ENCODE results near the gene KCNQ5. TPM values are rescaled to one million over a fixed set of nuclear protein-coding genes. Genes with fewer than 3 reads are reported as not detected.

The KCNQ5 gene
- total RNA-seq, 1 experiment from 2014 or later: not detected

GRCh38 chr6:72639920-72640614, 18.2 kb downstream of the KCNQ5 start:
- no peak for DNase-seq (ENCODE audit: low read depth)

DNA sequence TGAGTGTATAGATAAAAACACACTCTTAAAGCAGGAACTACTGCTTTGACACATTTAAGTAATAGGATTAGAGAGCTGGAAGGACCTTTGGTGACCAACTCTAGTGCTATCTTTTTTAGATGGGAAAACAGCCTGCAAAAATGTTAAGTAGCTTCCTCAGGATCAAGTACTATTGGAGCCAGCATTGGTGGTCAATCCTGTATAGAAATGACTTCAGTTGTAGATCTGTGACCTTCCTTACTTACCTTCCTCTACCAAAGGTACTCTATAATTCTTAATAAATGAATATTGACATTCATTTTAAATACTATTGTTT, 18.7 kb downstream of the KCNQ5 start:
- DNase-seq (ENCODE audit: low read depth): no peak

DNA sequence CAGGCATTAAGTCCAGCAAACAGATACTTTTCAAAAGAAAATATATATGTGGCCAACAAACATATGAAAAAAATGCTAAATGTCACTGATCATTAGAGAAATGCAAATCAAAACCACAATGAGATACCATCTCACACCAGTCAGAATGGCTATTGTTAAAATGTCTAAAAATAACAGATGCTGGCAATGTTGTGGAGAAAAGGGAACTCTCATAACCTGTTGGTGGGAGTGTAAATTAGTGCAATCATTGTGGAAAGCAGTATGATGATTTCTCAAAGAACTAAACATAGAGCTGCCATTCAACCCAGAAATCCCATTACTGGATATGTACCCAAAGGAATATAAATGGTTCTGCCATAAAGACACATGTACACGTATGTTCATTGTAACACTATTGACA, 20.6 kb downstream of the KCNQ5 start:
- no peak for DNase-seq (ENCODE audit: low read depth)

DNA sequence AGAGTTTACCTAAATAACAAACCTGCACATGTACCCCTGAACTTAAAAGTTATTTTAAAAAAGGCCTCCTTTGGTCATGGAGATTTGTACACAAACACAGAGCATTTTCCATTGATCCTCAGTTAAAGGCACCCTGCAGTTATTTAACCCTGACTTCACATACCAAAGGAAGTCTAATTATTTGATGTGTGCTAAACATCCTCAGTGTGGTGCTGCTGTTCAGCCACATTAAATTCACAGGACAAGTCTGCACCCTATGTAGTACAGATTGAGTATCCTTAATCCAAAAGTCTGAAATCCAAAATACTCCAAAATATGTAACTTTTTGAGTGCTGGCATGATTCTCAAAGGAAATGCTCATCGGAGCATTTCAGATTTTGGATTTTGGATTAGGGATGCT, 21.4 kb downstream of the KCNQ5 start:
- no peak for DNase-seq (ENCODE audit: low read depth)

DNA sequence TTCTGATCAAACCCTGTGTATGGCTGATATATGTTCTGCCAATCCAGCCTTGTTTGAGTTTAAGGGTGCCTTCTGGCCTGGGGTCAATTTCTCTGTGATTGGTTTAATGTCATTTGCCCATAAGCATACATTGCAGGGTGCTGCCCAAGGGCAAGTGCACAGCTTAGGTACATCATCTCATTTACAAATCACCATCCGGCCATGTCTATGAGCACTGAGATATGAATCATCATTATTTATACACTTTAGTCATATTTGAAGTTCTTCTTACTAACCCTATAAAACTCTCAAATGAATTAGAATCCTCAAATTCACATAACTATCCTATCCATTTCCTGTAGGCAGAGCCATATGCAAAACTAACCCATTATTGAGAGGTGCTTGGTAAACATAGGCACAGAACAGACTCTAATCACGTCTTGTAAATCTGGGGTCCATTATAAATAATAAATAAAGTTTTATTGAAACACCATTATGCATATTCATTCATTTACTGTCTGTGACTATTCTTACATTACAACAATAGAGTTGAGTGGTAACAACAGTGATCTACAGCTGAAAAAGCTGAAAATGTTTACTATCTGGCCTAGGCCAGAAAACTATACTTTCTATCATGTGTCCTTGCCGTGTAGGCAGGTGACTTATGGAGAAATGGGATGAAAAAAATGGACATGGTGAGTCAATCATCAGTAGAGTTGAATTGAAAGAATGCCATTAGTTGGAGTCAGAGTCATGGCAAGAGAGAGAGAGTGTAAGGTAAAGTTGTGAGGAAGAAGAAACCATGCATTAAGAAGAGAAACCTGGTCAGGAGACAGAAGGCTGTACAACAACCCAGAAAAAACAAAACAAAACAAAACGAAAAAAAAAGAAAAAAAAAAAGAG, 25.0 kb downstream of the KCNQ5 start:
- DNase-seq (ENCODE audit: low read depth): no peak

DNA sequence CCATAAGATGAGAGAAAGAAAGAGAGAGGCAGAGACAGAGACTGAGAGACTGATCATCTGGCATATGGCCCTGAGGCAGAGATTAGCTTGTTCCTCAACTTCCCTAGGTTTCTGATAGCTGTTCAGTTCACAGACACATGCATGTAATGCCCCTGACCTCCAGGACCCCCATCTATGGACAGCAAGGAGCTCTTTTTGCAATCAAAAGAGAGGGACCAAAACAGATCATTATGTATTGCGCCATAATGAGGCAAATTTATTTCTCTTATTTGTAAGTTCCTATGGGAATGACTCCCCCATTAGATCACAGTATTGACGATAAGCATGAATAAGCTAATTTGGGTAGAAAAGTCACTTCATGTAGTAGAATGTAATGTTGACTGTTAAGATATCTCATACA, 25.6 kb downstream of the KCNQ5 start:
- no peak for DNase-seq (ENCODE audit: low read depth)

DNA sequence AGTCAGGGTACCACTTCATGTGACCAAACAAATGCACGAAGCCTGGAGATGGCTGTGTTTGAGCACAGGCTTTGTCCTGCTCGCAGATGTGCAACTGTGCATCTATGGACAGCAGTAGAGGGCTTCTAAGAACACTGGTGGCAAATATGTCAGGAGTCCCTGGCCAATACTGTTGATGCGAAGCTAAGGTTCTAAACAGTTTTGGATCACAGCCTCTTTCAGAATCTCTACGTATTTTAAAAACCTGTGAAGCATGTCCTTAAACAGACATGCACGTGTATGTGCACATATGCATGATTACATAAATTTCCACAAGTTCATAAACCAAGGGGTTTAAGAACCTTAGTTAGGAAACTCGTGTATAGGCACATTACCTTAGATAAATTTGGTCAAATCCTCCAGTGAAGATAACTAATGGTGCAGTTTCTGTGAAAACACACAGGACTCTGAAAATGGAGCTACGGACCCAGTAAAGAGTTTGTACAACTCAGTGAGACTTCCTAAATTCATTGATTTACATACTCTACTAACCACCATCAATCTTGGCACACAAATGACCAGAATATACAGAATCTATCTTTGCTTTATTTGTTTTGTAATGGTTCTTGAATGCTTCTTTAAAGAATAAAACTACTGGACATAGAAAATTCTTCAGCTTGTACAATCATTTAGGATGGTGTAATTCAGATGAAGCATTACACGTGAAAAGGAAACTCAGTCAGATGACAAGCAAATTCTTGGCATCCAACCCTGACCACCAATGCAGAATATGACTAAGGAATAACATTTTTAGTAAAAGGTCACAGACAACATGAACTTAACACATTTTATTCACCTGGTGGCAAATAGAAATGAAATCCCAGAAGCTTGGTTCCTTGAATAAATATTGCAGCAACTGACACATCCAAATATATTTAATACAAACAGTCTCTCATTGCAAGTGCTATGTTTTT, 27.4 kb downstream of the KCNQ5 start:
- no peak for DNase-seq (ENCODE audit: low read depth)

DNA sequence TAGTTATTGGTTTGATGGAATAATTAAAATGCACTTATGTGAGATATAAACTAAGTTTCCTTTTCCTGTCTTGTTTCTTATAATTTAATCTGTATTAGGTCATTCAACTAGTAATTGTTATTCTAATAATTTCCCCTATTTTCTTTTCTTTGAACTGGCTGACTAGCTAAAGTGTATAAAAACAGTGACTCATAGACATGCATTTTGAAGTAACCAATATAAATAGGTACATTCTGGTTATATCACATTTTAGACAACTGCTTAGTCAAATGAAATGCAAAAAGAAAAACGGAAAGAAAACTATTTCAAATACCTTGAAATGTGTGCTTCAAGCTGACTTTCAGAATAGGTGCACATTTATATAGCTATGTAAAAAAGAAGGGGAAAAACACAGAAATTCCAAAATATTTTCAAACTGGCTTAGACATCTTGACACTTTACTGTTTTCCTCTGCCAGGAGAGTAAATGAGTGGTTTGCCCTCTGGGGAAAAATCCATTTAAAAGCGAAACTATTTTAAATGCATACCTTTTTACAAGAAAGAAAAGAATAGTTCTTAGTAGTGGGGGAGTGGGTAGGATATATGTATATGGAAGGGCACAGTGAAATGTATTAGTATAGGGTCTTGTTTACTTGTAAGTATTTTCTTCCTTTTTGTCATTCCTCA, 28.3 kb downstream of the KCNQ5 start:
- DNase-seq (ENCODE audit: low read depth): no peak

DNA sequence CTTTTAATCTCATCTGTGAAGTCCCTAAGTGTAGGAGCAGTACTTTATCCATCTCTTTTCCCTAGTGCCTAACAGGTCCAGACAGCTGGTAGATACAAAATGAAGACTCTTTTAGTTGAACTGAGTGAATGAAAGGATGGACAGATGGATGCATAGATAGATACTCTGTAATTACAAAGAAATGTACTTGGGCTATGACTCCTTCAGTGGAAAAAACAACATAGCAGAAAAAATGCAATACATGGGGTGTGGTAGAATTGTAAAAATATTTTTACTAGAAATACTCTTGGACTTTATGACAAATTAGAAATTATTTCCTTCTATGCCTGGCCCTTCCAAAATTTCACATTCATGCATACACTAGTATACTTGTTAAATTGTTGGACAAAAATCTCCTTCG, 29.3 kb downstream of the KCNQ5 start:
- DNase-seq (ENCODE audit: low read depth): no peak

DNA sequence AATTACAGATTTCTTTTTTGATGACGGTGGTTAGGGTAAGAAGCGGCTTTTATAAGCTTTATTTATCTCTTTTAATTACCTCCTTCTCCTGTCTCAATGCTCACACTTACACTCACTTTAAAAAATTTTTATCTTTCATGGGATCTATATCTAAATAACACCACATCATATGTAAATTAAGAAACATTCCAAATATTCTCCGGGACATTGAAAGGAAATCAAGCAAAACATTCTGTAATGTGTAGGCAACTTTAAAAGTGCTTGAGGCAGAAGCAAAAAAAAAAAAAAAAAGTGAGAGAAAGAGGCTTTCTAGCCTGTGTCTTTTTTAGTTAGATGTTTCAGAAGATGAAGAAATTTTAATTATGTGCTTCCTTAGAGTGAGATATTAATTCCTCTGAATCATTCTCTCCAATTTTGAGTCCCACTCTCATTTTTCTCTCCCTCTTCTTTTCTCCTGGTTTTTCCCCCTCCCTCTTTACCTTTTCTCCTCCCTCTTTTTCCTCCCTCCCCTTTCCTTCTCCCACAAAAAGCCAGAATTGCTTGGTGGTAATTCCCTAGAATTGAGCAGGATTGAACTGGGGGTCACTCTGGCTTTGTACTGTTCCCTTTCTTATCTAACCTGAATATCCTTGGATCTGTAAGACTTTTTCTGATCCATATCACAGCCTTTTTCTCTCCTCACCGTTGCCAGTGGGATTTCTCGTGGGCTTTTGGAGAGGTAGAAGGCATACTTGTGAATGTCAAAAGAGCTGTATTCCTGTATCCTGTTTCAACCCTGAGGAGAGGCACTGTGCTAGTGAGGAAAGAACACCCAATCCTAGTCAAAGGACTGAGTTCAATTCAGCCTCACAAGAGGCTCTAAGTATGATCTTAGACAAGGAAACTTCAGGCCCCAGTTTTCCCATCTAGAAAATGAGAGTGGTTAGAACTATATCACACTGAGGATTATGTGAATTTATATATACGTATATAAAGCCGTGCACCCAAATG, 30.4 kb downstream of the KCNQ5 start:
- DNase-seq (ENCODE audit: low read depth): no peak

DNA sequence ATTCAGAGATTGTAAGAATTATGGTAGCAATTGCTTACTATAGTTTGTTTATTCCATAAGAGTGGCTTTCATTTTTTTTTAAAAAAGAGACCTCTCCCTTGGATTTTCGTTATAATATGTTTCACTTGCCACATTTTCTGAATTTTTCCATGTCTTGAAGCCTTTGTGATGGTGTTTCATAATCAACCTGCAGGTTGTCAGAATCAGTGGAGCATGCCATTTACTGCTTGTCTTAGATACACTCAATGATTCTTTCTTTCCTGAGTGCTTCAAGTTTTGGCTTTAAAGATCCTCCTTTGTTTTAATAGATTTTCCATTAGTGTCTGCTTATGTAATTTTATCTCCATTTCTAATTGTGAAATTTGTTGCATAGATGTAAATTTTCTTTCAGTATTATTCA, 31.2 kb downstream of the KCNQ5 start:
- DNase-seq (ENCODE audit: low read depth): no peak

- DNase-seq (ENCODE audit: low read depth): no peak
Observed at GRCh38 chr6:72654071-72654621, 32.3 kb downstream of the KCNQ5 start.

DNA sequence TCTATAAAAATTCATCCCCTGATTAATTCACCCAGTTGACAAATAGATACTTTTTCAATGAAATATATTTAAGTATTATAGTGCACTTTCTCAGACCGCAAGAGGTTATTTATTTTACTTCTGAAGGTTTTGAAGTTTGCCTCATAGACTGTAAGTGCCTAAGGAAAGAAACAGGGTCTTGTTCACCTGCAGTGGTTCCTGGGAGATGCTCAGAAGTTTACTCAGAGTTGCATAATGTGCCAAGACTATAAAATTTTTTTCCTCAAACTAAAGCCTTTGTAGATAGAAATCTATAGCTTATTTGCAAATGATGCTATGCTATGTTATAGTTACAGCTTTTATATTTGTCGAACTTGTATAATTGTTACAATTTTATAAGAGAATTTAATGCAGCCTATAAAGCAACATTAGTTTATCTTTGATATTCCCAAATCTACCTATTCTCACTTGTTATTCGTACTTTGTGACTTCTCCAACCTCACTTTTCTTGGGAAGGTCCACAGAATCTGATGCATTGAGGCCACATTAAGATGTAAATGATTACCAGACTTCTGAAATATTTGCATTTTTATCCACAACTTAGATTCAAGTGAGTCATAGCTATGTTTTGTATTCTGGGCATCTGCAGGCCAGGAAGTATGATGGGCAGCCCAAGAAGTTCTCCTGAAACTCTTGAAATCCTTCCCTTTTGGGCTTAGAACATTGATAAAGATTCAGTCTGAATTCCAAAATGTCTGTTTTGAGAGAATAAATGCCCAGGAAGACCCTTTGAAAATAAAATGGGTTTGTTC, 35.7 kb downstream of the KCNQ5 start:
- no peak for DNase-seq (ENCODE audit: low read depth)

DNA sequence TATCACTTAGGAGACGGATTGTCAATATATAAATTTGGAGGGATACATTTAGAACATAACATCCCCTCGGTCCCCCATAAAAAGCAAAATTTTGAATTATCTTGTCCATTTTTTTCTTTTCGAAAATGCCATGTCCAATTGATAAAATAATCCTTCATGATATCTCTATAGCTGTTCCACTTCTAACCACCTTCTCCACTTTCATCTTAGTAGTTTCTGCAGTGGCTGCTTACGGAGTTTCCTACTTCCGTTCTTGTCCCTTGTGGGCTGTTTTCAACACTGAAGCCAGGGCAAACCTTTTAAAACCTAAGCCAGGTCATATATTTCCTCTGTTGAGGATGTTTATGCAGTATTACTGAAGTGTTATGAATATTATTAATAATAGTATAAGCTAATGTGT, 37.9 kb downstream of the KCNQ5 start:
- no peak for DNase-seq (ENCODE audit: low read depth)

DNA sequence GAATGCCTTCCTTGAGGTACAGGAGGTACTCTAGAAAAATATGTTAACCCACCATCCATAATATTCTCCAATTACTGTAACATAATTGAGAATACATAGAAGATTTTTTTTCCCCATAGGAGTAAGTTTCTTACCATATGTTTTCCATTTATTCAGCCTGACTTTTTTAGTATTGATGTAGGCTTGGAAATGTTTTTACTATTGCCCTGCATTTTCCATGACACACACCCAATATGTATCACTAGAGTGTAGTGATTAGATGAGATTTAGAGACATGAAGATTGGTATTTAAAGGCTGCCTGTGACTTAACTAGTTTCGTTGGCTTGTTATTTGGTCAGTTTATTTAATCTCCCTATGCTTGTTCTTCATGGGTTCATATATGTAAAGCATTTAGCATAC, 39.5 kb downstream of the KCNQ5 start:
- no peak for DNase-seq (ENCODE audit: low read depth)

GRCh38 chr6:72665599-72665998, 43.7 kb downstream of the KCNQ5 start:
- no peak for DNase-seq (ENCODE audit: low read depth)

DNA sequence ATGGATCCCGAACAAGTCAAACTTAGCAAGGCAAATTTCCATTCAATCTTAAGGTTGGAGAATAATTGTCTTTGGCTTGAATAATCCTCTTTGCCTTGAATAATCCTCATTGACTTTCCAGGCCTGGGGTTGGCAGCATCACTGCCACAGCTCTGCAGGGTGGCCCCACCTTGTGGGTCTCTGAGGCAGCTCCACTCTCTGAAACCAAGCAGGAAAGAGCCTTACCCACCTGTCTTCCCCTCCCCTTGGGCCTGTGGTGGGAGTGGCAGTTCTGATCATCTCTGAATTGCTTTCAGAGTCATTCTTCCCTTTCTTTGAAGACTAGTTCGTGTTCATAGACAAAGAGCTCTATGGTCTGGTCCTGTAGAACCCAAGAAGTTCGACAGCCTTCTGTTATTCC, 47.5 kb downstream of the KCNQ5 start:
- no peak for DNase-seq (ENCODE audit: low read depth)

DNA sequence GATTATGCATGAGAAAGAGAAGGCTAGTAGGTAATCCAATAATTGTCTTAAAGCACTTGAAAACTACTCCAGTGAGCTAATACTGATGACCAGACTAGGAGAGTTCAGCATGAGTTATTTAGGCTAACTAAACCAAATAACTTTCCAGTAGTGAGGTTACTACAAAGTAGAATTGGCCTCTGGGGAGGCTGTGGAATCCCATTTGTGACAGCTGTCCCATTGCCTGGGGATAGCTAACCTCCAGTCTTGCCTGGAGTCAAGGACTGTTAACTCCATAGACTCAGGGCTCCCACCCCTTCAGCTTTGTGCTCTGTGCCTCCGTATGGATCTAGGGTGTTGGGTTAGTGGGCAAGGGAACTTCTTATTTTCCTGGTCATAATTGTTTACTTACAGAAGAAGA, 51.0 kb downstream of the KCNQ5 start:
- no peak for DNase-seq (ENCODE audit: low read depth)

GRCh38 chr6:72674842-72675241, 53.0 kb downstream of the KCNQ5 start:
- DNase-seq (ENCODE audit: low read depth): no peak
